SK-N-SH (cell line): Measurements from ENCODE around the gene PTPRD. TPM values are rescaled to one million over a fixed set of nuclear protein-coding genes. Genes with fewer than 3 reads are reported as not detected.

Source experiments
- CTCF ChIA-PET: fragments of 300-600, 350-600 bp; formaldehyde crosslinking; extraction: SDS; loops from one replicate; lab custom pipeline; 2021; lab: Yijun Ruan, JAX
- POLR2A ChIA-PET: fragments of 350-600 bp; sonication (Branson Sonifier 250); formaldehyde crosslinking; extraction: SDS; loops from one replicate; lab custom pipeline; 2020; ENCODE audit warnings: antibody characterized with exemption, inconsistent platforms; lab: Yijun Ruan, JAX
- DNase-seq: peaks from one replicate; pipeline ENCODE4 v3.0.0; 2012
- H2AFZ ChIP-seq: fragments of 200-600 bp; sonication (generic); 2 replicates; pipeline ENCODE4 v1.8.1; 2016; ENCODE audit warnings: antibody characterized with exemption, mild to moderate bottlenecking, low read depth
- H3F3A ChIP-seq: fragments of 200-600 bp; sonication (generic); replicated peaks from 2 replicates; pipeline ENCODE3; 2016; ENCODE audit warnings: antibody characterized with exemption, mild to moderate bottlenecking; ENCODE audit not compliant: insufficient read depth
- H3K27ac ChIP-seq, 2 experiments: fragments of 200-500 bp in 1 of 2; fragments of 200-600 bp in 1 of 2; sonication (Bioruptor generic) in 1 of 2; sonication (generic), shearing (Covaris generic) in 1 of 2; 2 replicates each; pipeline versions ENCODE4 v1.5.1 to v1.6.1; 2014 to 2016; ENCODE audit warnings: low read depth in 2 of 2, inconsistent platforms in 1 of 2, low read length in 1 of 2, mild to moderate bottlenecking in 1 of 2, mixed read lengths in 1 of 2
- H3K27me3 ChIP-seq: fragments of 200-600 bp; sonication (generic), shearing (Covaris generic); 2 replicates; pipeline ENCODE4 v1.6.1; 2016; ENCODE audit warnings: mixed run types; ENCODE audit not compliant: insufficient read depth
- H3K36me3 ChIP-seq, 2 experiments: fragments of 200-500 bp in 1 of 2; fragments of 200-600 bp in 1 of 2; sonication (Bioruptor generic) in 1 of 2; sonication (generic) in 1 of 2; replicated peaks in 1 of 2; 2 replicates each; pipeline versions ENCODE3 to v1.5.1; 2014 to 2016; ENCODE audit warnings: low read length in 1 of 2, mild to moderate bottlenecking in 1 of 2; ENCODE audit not compliant: insufficient read depth in 2 of 2, control insufficient read depth in 1 of 2
- H3K4me1 ChIP-seq, 2 experiments: fragments of 200-500 bp in 1 of 2; fragments of 200-600 bp in 1 of 2; sonication (Bioruptor generic) in 1 of 2; sonication (generic), shearing (Covaris generic) in 1 of 2; 2 replicates each; pipeline versions ENCODE4 v1.5.1 to v1.6.1; 2014 to 2016; ENCODE audit warnings: low read depth in 1 of 2, low read length in 1 of 2, mixed run types in 1 of 2; ENCODE audit not compliant: insufficient read depth in 2 of 2, control insufficient read depth in 1 of 2
- H3K4me2 ChIP-seq: fragments of 200-600 bp; sonication (generic), shearing (Covaris generic); 2 replicates; pipeline ENCODE4 v1.6.1; 2017; ENCODE audit warnings: mixed run types
- H3K4me3 ChIP-seq, 2 experiments: fragments of 200-500 bp in 1 of 2; fragments of 200-600 bp in 1 of 2; sonication (Bioruptor generic) in 1 of 2; sonication (generic), shearing (Covaris generic) in 1 of 2; 2 replicates each; pipeline versions ENCODE4 v1.5.1 to v1.8.1; 2014 to 2016; ENCODE audit warnings: low read depth in 2 of 2, inconsistent platforms in 1 of 2, low read length in 1 of 2, mild to moderate bottlenecking in 1 of 2, mixed read lengths in 1 of 2, moderate library complexity in 1 of 2
- H3K79me2 ChIP-seq: fragments of 200-600 bp; sonication (generic); 2 replicates; pipeline ENCODE4 v1.8.1; 2017; ENCODE audit warnings: mild to moderate bottlenecking; ENCODE audit not compliant: insufficient read depth
- H3K9ac ChIP-seq: fragments of 200-600 bp; sonication (generic); 2 replicates; pipeline ENCODE4 v1.6.1; 2017; ENCODE audit warnings: mixed run types
- H3K9me2 ChIP-seq: fragments of 200-600 bp; sonication (generic); 2 replicates; pipeline ENCODE4 v1.6.1; 2017; ENCODE audit warnings: mixed run types
- H3K9me3 ChIP-seq: fragments of 200-600 bp; sonication (generic); 2 replicates; pipeline ENCODE4 v1.6.1; 2017; ENCODE audit warnings: mixed run types, mild to moderate bottlenecking, moderate library complexity
- H4K20me1 ChIP-seq: fragments of 200-600 bp; sonication (generic); 2 replicates; pipeline ENCODE4 v1.6.1; 2017; ENCODE audit warnings: mild to moderate bottlenecking, mixed run types; ENCODE audit not compliant: insufficient read depth
- ELF1 ChIP-seq: IDR thresholded peaks from 2 replicates; pipeline ENCODE4 v1.4.0; 2012
- EP300 ChIP-seq, 2 experiments: IDR thresholded peaks; 2 replicates each; pipeline versions ENCODE4 v1.4.0 to v1.6.1; 2012; ENCODE audit warnings: borderline replicate concordance in 1 of 2, low read depth in 1 of 2, low read length in 1 of 2
- EZH2phosphoT487 ChIP-seq: fragments of 200-600 bp; sonication (generic); IDR thresholded peaks from 2 replicates; pipeline ENCODE4 v1.6.1; 2017; ENCODE audit warnings: low read depth, mixed run types, mild to moderate bottlenecking, antibody characterized with exemption, moderate library complexity, borderline replicate concordance
- FOSL2 ChIP-seq: IDR thresholded peaks from 2 replicates; pipeline ENCODE4 v1.4.0; 2012; ENCODE audit warnings: low read depth, mild to moderate bottlenecking, moderate library complexity, borderline replicate concordance
- FOXJ3 ChIP-seq: sonication (generic); formaldehyde crosslinking; IDR thresholded peaks from 2 replicates; pipeline ENCODE4 v1.5.1; 2020; ENCODE audit warnings: mild to moderate bottlenecking, missing genetic modification reagents
- GABPA ChIP-seq: IDR thresholded peaks from 2 replicates; pipeline ENCODE4 v1.4.0; 2012; ENCODE audit warnings: low read depth, mild to moderate bottlenecking
- MEF2A ChIP-seq: IDR thresholded peaks from 2 replicates; pipeline ENCODE4 v1.4.0; 2012; ENCODE audit warnings: low read depth, borderline replicate concordance
- MXI1 ChIP-seq: IDR thresholded peaks from 2 replicates; pipeline ENCODE4 v1.6.1; 2012; ENCODE audit warnings: mild to moderate bottlenecking, low read depth, low read length, improper control_type of control experiment
- NRF1 ChIP-seq: IDR thresholded peaks from 2 replicates; pipeline ENCODE4 v1.6.1; 2012; ENCODE audit warnings: low read depth, mild to moderate bottlenecking, low read length
- PBX3 ChIP-seq: IDR thresholded peaks from 2 replicates; pipeline ENCODE4; 2012
- REST ChIP-seq: IDR thresholded peaks from 2 replicates; pipeline ENCODE4 v1.6.1; 2012; ENCODE audit warnings: mild to moderate bottlenecking, low read depth, low read length, moderate library complexity
- RFX5 ChIP-seq: IDR thresholded peaks from 2 replicates; pipeline ENCODE4 v1.6.1; 2012; ENCODE audit warnings: mild to moderate bottlenecking, improper control_type of control experiment, low read length
- TAF1 ChIP-seq: IDR thresholded peaks from 2 replicates; pipeline ENCODE4 v1.6.1; 2012; ENCODE audit warnings: low read depth, mild to moderate bottlenecking, low read length, moderate library complexity, borderline replicate concordance
- TCF12 ChIP-seq: IDR thresholded peaks from 2 replicates; pipeline ENCODE4 v1.4.0; 2012
- USF1 ChIP-seq: IDR thresholded peaks from 2 replicates; pipeline ENCODE4 v1.4.0; 2012; ENCODE audit warnings: low read depth, borderline replicate concordance
- USF2 ChIP-seq: fragments of 150-350 bp; IDR thresholded peaks from 2 replicates; pipeline ENCODE4 v1.6.1; 2017; ENCODE audit warnings: antibody characterized with exemption, low read length, low read depth, borderline replicate concordance
- WGBS: methylation state at CpG from one replicate; pipeline ENCODE4 v1.1.6; 2017; ENCODE audit warnings: low lambda C conversion rate; 5-methylcytosine and 5-hydroxymethylcytosine counted together
- polyA plus RNA-seq, 3 experiments: library from polyadenylated mRNA; depleted of rRNA; stranded (reverse); fragments of >200 nt; gene quantifications; 2 replicates each; pipeline ENCODE4 v1.2.3, GENCODE V29; 2012

Gene PTPRD
- polyA plus RNA-seq, 1 of the 3 experiments (the other 2 are of a cell fraction): 0.15 TPM

GRCh38 chr9:10252174-10252573 lies 360.6 kb downstream of the PTPRD start:
- WGBS: 27% methylated on average over 2 of the region's 2 CpGs
- H3K79me2 ChIP-seq: no peaks in the 10 kb centered on the region
- no peaks in the 10 kb centered on the region for H3F3A ChIP-seq
- no peak overlapping the region for H3K9ac ChIP-seq
- H3K4me1 ChIP-seq: no peaks in the 10 kb centered on the region
- no peak overlapping the region for H2AFZ ChIP-seq
- H3K36me3 ChIP-seq: no peaks in the 10 kb centered on the region
- TF ChIP-seq USF1: no peak
- TF ChIP-seq FOSL2: no peak
- no peak for TF ChIP-seq TAF1
- TF ChIP-seq MEF2A: no peak
- no peak for TF ChIP-seq EZH2phosphoT487
- no peak for TF ChIP-seq RFX5
- TF ChIP-seq EP300 (IDR thresholded peaks at IDR 0.05; ENCODE audit: borderline replicate concordance in 1 of 2, low read depth in 1 of 2, low read length in 1 of 2): no peak
- TF ChIP-seq PBX3: no peak
- no peak for TF ChIP-seq FOXJ3 (CRISPR knock-in tag)
- TF ChIP-seq MXI1: no peak
- TF ChIP-seq USF2: no peak
- TF ChIP-seq ELF1: no peak
- no peak for TF ChIP-seq GABPA
- no peak for TF ChIP-seq REST
- TF ChIP-seq NRF1: no peak
- no peak for TF ChIP-seq TCF12
- no peak overlapping the region for H3K4me3 ChIP-seq
- H3K9me3 ChIP-seq: no peaks in the 10 kb centered on the region; the same call in 1 of the 2 replicates
- H3K9me2 ChIP-seq: no peaks in the 10 kb centered on the region
- no peak overlapping the region for H3K4me2 ChIP-seq
- no peaks in the 10 kb centered on the region for H3K27me3 ChIP-seq
- H4K20me1 ChIP-seq: no peaks in the 10 kb centered on the region
- POLR2A ChIA-PET: no interaction called here
- no peak for DNase-seq
- no peak overlapping the region for H3K27ac ChIP-seq
- CTCF ChIA-PET: no interaction called here
